Activated T-helper 2 cell treated with anti-CD3 and anti-CD28 coated beads, Interferon-gamma antibody, Interleukin-2, Interleukin-4, amounts not matched to agents 10 μg/mL and 5 μg/mL and 100 μg/mL, durations not matched to agents 14 hours and 24 hours and 36 hours (primary cell): ENCODE data around the gene NEU2. TPM values are rescaled to one million over a fixed set of nuclear protein-coding genes. Genes with fewer than 3 reads are reported as not detected.

ENCODE experiments used
- DNase-seq: peaks from one replicate; pipeline ENCODE4 v3.0.0; 2021; ENCODE audit warnings: low spot score
- H3K27ac Mint-ChIP-seq: one replicate; pipeline ENCODE4 v1.8.0; 2021; ENCODE audit warnings: mixed read lengths
- H3K27me3 Mint-ChIP-seq: one replicate; pipeline ENCODE4 v1.8.0; 2021; ENCODE audit warnings: low read depth, mixed read lengths
- H3K36me3 Mint-ChIP-seq: one replicate; pipeline ENCODE4 v1.8.0; 2021; ENCODE audit warnings: low read depth, mixed read lengths
- H3K4me1 Mint-ChIP-seq: one replicate; pipeline ENCODE4 v1.8.0; 2021; ENCODE audit warnings: low read depth, mixed read lengths
- H3K4me3 Mint-ChIP-seq: one replicate; pipeline ENCODE4 v1.8.0; 2021; ENCODE audit warnings: low read depth, mild to moderate bottlenecking, moderate library complexity, mixed read lengths
- H3K9me3 Mint-ChIP-seq: one replicate; pipeline ENCODE4 v1.8.0; 2021; ENCODE audit warnings: mixed read lengths
- intact Hi-C: fragments of 100-400 bp; cut with micrococcal nuclease; formaldehyde crosslinking; loops from one replicate; pipeline ENCODE4 v1.15.1; 2023
- total RNA-seq: library from RNA; stranded (reverse); gene quantifications from 2 replicates; pipeline ENCODE4 v1.2.3, GENCODE V29; 2022

The NEU2 gene
- not detected in 2 replicates for total RNA-seq

DNA sequence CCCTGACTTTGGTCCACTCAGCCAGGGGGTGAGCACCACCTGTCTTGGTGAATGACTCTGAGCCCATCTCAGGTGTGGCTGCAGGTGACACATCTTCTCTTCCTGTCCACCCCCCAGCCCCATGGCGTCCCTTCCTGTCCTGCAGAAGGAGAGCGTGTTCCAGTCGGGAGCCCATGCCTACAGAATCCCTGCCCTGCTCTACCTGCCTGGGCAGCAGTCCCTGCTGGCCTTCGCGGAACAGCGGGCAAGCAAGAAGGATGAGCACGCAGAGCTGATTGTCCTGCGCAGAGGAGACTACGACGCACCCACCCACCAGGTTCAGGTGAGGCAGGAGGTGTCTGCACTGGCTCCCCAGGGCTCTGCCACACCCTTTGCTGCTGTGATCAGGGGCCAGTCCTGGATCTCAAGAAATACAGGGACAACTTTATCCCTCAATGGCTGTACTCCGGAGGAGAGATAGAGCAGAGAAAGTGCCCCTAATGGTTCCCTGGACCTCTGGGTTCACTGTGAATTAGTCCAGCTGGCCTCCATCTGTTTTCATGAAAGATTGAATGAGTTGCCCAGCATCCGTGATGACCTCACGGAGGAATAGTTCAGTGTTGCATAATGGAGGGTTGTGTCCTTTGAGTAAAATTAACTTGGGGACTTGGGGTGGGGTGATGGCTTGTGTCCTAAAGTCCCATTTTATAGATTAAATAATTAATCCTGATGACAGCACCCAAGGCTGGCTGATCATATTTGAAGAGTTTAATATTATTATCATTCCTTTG, at the start of gene NEU2:
NEU2 (plus strand) TSS at position 122 of the 770 bp plus-strand sequence; CDS start at position 122, 0 bp downstream.
- H3K4me1 Mint-ChIP-seq: no peaks in the 10 kb centered on the region
- intact Hi-C loops: no loop called here
- H3K4me3 Mint-ChIP-seq: no peak within 1 kb of the TSS
- no peaks in the 10 kb centered on the region for H3K36me3 Mint-ChIP-seq
- DNase-seq: no peak
- no peaks in the 10 kb centered on the region for H3K27me3 Mint-ChIP-seq
- no peak within 1 kb of the TSS for H3K27ac Mint-ChIP-seq
- no peaks in the 10 kb centered on the region for H3K9me3 Mint-ChIP-seq

DNA sequence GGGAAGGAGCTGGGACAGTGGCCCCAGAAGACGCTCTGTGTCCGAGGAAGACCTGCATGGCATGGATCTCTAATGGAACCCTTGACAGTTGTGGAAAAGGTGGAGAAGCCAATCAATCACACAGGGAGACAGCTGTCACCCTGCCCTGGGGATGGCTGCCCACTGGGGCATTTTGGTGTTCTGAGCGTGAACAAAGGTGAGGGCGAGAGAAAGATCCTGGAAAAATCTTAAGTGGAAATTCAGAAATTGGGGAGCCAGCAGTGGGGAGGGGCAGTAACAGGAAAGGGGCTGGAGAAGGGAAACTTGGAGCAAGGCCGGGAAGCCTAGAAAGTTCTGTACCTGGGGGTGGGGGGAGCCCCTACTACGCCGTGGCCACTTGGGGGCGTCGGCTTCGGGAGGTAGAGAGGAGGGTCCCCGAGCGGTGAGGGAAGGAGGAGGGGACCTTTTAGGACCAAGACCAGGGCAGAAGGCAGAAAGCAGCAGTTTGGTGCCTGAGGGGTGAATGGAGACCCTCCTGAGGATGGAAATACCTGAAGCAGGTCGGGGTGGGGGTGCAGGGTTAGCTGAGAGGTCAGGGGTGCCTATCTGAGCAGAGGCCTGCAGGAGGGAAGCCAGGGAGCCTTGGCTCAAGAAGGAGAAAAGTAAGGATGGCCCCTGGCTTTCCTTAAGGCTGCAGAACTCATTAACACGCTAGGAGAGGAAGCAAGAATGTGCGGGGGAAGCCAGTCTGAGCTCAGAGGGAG, 49.4 kb upstream of the NEU2 start:
- no peaks in the 10 kb centered on the region for H3K4me1 Mint-ChIP-seq
- intact Hi-C loops: no loop called here
- DNase-seq: no peak
- no peak overlapping the region for H3K4me3 Mint-ChIP-seq
- H3K27me3 Mint-ChIP-seq: peaks cover 5% of the 10 kb centered on the region
- H3K9me3 Mint-ChIP-seq: no peaks in the 10 kb centered on the region
- H3K27ac Mint-ChIP-seq: no peak overlapping the region
- H3K36me3 Mint-ChIP-seq: no peaks in the 10 kb centered on the region

DNA sequence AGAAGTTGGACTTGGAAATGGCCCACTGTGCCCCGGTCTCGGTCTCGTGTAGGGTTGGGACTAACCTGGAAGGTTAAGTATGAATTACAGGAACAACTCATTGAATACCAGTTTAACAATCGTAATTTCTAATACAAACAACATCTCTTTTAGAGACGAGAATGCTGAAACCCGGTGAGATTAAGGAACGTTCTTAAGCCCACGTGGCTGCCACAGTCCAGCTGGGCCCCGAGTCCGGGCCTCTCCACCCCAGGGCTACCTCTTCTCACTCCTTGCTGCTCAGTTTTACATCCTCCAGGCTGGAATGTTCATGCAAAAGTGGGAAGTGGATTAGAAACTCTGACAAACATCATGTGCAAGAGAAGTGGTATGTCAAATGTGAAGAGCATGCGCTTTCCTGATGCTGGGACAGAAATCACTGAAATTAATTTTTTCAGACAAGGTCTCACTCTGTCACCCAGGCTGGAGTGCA, 48.8 kb upstream of the NEU2 start:
- H3K4me3 Mint-ChIP-seq: no peak overlapping the region
- intact Hi-C loops: no loop called here
- DNase-seq: no peak
- no peaks in the 10 kb centered on the region for H3K36me3 Mint-ChIP-seq
- H3K9me3 Mint-ChIP-seq: no peaks in the 10 kb centered on the region
- peaks cover 2% of the 10 kb centered on the region for H3K4me1 Mint-ChIP-seq
- H3K27me3 Mint-ChIP-seq: peaks cover 9% of the 10 kb centered on the region
- no peak overlapping the region for H3K27ac Mint-ChIP-seq

DNA sequence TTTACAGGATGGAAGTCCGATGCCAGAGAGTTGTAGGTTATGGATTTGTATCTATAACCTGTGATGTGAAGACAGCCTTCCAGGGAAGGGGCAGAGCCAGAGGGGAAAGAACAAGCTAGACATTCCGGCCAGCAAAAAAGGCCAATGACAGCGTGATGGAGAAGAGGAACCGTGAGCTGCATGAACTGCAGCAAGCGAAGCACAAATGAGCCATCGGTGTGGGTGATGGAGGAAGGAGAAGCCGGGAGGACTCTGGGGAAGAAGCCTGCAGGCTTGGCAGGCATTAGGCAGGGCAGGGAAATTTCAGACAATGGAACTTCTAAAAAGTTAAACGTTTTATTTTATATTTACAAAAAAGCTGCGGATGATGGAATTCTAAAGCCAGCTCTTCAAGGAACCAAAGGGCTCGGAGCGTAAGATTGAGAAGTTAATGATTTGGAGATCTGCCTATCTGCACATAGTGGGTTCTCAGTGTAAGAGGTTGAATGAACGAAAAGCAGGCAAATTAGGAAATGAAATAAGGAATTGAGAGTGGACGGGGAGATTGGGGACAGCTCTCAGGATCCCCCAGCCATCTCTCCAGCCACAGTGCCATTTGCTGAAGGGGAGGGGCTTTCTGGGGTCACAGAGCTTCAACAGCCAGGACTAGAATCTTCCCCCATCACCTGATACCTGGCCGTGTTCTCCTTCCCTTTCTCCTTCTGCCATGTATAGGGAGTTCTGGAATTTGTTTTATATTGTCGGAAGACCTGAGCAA, 47.8 kb upstream of the NEU2 start:
- Mint-ChIP-seq H3K27ac (no peak overlapping the region), H3K4me3 (no peak overlapping the region), H3K27me3 (peaks cover 16% of the 10 kb centered on the region), H3K9me3 (no peaks in the 10 kb centered on the region), H3K36me3 (no peaks in the 10 kb centered on the region), H3K4me1 (peaks cover 2% of the 10 kb centered on the region)
- no peak for DNase-seq
- intact Hi-C loops: no loop called here

DNA sequence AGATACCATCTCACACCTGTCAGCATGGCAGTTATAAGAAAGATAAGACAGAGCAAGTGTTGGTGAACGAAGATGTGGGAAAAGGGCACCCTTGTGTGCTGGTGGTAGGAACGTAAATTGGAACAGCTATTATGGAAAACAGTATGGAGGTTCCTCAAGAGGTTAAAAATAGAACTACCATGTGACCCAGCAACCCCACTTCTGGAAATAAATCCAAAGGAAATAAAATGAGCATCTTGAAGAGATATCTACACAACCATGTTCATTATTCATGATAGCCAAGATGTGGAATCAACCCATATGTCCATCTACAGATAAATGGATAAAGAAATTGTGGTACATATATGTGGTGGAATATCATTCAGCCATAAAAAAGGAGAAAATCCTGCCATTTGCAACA, 46.3 kb upstream of the NEU2 start:
- DNase-seq: no peak

DNA sequence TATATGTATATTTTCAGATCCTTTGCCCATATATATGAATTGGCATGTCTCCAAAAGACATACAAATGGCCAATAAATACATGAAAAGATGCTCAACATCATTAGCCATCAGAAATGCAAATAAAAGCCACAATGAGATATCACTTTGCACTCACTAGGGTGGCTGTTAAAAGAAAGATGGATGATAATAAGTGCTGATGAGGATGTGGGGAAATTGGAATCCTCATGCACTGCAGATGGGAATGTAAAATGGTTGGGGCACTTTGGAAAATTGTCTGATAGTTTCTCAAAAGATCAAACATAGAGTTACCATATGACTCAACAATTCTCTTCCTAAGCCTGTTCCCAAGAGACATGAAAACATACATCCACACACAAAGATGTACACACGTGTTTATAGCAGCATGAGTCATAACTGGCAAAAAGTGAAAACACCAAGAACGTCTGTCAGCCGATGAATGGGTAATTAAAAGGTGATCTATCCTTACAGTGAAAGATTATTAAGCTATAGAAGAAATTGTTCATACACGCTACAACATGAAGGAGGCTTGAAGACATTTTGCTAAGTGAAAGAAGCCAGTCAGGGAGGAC, 39.1 kb upstream of the NEU2 start:
- no peak for DNase-seq
- intact Hi-C loops: no loop called here
- H3K4me1 Mint-ChIP-seq: peaks cover 2% of the 10 kb centered on the region
- peaks cover 21% of the 10 kb centered on the region for H3K27me3 Mint-ChIP-seq
- no peaks in the 10 kb centered on the region for H3K36me3 Mint-ChIP-seq
- no peak overlapping the region for H3K27ac Mint-ChIP-seq
- H3K4me3 Mint-ChIP-seq: no peak overlapping the region
- H3K9me3 Mint-ChIP-seq: no peaks in the 10 kb centered on the region

More for the DNA sequence above, 46.3 kb upstream of the NEU2 start:
- Mint-ChIP-seq H3K27me3 (peaks cover 21% of the 10 kb centered on the region), H3K4me1 (peaks cover 2% of the 10 kb centered on the region), H3K9me3 (no peaks in the 10 kb centered on the region), H3K36me3 (no peaks in the 10 kb centered on the region), H3K27ac (no peak overlapping the region), H3K4me3 (no peak overlapping the region)
- intact Hi-C loops: no loop called here

DNA sequence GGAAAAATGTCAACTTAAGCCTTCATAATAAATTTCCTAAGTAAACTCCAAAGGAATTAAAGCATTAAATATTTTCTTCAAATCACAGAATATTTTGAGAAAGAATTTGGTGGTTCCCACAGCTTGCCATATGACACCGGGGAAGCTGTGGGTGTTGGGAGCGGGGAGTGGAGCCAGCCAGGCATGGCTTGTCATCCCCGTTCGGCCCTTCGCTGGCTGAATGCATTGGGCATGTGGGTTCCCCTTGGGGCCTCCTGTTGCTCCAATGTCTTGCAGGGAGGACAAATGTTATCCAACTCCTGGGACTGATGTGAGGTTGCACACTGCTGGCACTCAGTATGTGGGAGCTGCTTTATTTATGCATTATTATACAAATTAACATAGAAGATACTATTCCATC, 38.0 kb upstream of the NEU2 start:
- Mint-ChIP-seq H3K4me1 (no peaks in the 10 kb centered on the region), H3K4me3 (no peak overlapping the region), H3K27ac (no peak overlapping the region), H3K36me3 (no peaks in the 10 kb centered on the region), H3K9me3 (no peaks in the 10 kb centered on the region), H3K27me3 (peaks cover 12% of the 10 kb centered on the region)
- intact Hi-C loops: no loop called here
- DNase-seq: no peak

DNA sequence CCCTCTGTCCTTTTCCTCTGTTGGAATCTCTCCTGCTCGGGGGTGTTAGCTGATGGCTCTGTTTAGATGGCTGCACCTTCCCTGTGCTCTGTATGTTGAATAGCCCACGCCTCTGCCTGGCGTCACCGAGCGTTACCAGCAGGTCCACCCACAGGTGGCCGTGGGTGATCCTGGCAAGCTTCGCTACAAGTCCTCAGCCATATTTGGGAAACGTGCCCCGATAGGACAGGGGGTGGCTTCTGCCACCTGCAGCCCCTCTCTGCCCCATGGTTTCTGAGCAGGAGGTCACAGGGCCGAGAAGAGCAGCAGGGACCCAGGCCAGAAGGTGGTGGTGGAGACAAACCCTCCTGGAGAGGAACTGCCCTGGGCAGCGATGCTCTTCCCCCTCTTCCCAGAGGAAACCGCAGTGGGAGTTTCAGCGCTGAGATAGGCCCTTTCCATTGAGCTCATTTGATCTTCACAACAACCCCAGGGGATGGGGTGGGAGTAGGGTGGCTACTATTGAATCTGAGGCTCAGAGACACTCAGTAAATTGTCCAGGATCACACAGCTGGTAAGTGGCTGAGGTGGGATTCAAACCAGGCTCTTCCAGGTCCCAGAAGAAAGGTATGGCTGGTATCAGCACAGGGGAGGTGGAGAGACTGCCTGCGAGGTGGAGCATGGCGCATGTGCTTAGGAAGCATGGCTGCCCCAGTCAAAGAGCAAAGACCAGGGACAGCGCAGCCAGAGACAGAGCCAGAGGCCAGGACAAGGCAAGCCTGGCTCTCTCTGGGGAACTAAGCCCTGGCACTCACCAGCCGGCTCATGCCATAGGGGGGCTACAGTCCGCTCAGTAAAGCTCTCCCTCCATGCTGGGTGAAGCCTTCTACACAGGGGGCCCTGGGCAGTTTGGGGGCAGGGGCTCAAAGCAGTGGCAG, 34.5 kb upstream of the NEU2 start:
- Mint-ChIP-seq H3K36me3 (no peaks in the 10 kb centered on the region), H3K27ac (no peak overlapping the region)

DNA sequence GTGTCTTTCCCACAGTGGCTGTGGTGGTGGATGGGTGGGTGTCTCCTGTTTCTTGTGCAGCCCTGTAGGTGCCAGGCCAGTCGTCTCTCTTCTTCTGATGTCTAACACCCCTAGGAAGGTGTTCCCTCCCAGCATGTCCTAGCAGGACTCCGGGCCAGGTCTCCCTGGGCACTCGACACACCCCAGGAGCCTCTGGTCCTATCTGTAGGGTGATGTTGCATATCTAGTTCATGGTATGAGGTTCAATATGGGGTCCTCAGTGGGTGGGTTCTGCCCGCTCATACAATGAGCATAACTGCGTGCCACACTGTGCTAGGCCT, 33.8 kb upstream of the NEU2 start:
- H3K4me3 Mint-ChIP-seq: no peak overlapping the region
- no peaks in the 10 kb centered on the region for H3K9me3 Mint-ChIP-seq
- H3K27me3 Mint-ChIP-seq: no peaks in the 10 kb centered on the region
- DNase-seq: no peak
- no peaks in the 10 kb centered on the region for H3K4me1 Mint-ChIP-seq
- intact Hi-C loops: no loop called here
- H3K36me3 Mint-ChIP-seq: no peaks in the 10 kb centered on the region
- no peak overlapping the region for H3K27ac Mint-ChIP-seq

More for the DNA sequence above, 34.5 kb upstream of the NEU2 start:
- no peak for DNase-seq
- Mint-ChIP-seq H3K4me3 (no peak overlapping the region), H3K4me1 (no peaks in the 10 kb centered on the region), H3K27me3 (peaks cover 1% of the 10 kb centered on the region), H3K9me3 (no peaks in the 10 kb centered on the region)
- intact Hi-C loops: no loop called here

DNA sequence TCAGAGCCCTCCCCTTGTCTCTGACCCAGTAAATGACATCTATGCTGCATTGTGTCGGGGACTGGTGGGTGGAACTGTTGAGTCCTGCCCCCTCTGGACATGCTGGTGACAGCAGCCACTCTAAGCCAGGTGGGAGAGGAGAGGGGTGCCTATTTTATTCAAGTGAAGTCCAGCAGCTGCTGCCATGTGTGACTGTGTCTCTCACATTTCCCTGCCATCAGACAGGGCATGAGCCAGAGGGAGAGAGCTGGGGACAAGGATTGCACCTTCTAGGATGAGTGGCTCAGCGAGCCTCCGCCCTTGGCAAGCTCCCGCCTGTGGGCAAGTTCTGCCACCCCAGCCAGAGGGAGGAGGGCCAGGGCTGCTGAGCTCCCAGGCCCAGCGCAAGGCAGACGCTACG, 33.1 kb upstream of the NEU2 start:
- intact Hi-C loops: no loop called here
- no peak overlapping the region for H3K27ac Mint-ChIP-seq
- DNase-seq: no peak
- H3K27me3 Mint-ChIP-seq: no peaks in the 10 kb centered on the region
- no peaks in the 10 kb centered on the region for H3K4me1 Mint-ChIP-seq
- H3K36me3 Mint-ChIP-seq: no peaks in the 10 kb centered on the region
- no peaks in the 10 kb centered on the region for H3K9me3 Mint-ChIP-seq
- no peak overlapping the region for H3K4me3 Mint-ChIP-seq

DNA sequence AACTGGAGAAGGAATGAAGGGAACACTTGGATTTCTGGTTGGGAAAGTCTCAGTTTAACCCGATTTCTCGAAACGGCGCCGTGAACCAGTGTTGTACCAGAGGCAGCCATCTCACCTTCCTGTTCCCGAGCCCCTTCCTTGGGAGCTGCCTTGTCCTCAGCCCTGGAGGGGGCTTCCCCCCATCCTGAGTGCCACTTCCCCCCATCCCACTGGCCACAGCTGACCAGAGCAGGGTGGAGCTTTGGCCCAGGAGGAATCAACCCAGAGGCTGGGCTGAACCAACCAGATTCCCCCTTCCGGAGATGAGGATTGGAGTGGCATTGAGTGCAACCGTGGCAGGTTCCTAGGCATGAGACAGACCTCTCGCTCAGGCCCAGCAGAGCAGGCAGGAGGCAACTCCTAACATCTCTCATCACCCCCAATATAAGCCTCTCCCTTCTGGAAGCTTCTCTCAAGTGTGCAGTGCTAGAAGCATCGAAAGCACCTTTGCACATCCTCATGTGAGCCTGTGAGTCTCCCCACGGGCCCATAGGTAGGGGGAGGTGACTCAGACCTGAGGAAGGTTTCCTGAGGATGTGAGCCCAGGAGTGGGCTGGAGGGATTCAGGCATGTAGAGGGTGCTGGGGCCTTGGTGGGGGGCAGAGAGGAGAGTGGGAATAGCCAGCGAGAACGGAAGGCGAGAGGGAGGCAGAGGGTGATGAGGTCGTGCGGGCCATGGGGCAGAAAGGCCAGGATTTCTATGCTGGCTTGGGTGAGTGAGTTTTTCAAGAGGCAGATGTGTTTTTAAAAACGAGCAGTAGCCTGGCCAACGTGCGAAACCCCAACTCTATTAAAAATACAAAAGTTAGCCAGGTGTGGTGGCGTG, 31.4 kb upstream of the NEU2 start:
- no peak overlapping the region for H3K4me3 Mint-ChIP-seq
- intact Hi-C loops: no loop called here

More for the DNA sequence above, 31.4 kb upstream of the NEU2 start:
- Mint-ChIP-seq H3K9me3 (no peaks in the 10 kb centered on the region), H3K27ac (no peak overlapping the region), H3K36me3 (no peaks in the 10 kb centered on the region), H3K4me1 (no peaks in the 10 kb centered on the region), H3K27me3 (peaks cover 2% of the 10 kb centered on the region)
- DNase-seq: no peak
